Pancreas (tissue), 10 donors: ENCODE data around the gene MS4A6A. TPM values are rescaled to one million over a fixed set of nuclear protein-coding genes. Genes with fewer than 3 reads are reported as not detected.
"Not testable (repeated sequence)": the region's sequence is repeated elsewhere in the genome, so short reads cannot be mapped to it uniquely, and the experiment has no call there.

Experiments
- ATAC-seq, 4 donors: fragments of 200-7000 bp; cut with Tn5 transposase; one replicate each; pipeline versions ENCODE4 v1.8.0 to v1.9.1; 2020; ENCODE audit warnings: mild to moderate bottlenecking in 4 of 4, moderate library complexity in 4 of 4
- DNase-seq, 6 donors: peaks; one replicate each; pipeline ENCODE4 v3.0.0-alpha.2; 2020
- FAIRE-seq: peaks from 2 replicates; lab custom pipeline; 2012; peaks lifted over from hg19 to GRCh38; lab: Jason Lieb, UNC
- H3K27ac ChIP-seq, 4 donors: fragments of 200-600 bp; sonication (generic); 1 replicate in 3 of 4; 2 replicates in 1 of 4; pipeline versions ENCODE4 v1.5.0 to v1.8.0; 2020
- H3K27me3 ChIP-seq, 4 donors: fragments of 200-600 bp; one replicate each; pipeline ENCODE4 v1.8.0; 2021
- H3K36me3 ChIP-seq, 3 donors: fragments of 200-600 bp; sonication (generic) in 1 of 3; one replicate each; pipeline versions ENCODE4 v1.5.0 to v1.8.0; 2020 to 2021
- H3K4me1 ChIP-seq, 3 donors: fragments of 200-600 bp; one replicate each; pipeline ENCODE4 v1.8.0; 2021
- H3K4me3 ChIP-seq, 4 donors: fragments of 200-600 bp; sonication (generic) in 2 of 4; one replicate each; pipeline versions ENCODE4 v1.5.0 to v1.8.0; 2020 to 2021
- H3K9me3 ChIP-seq, 4 donors: fragments of 200-600 bp; one replicate each; pipeline ENCODE4 v1.8.0; 2021
- WGBS, 2 donors: extraction: QIAGEN DNeasy Blood & Tissue Kit; methylation state at CpG; one replicate each; pipeline ENCODE4 v1.1.7; 2013; 5-methylcytosine and 5-hydroxymethylcytosine counted together
- intact Hi-C, 3 donors: fragments of 100-400 bp; cut with DNase I; formaldehyde crosslinking; loops; one replicate each; pipeline versions ENCODE4 v1.11.1 to v1.14.2; 2022
- polyA plus RNA-seq, 2 donors: library from polyadenylated mRNA; stranded (reverse); fragments of 200-250 nt; gene quantifications; one replicate each; pipeline ENCODE4 v1.2.3, GENCODE V29; 2013
- total RNA-seq, 6 donors: library from RNA; stranded (reverse); fragmentation: NEBNext Ultra II Directional in 4 of 6; extraction: Animal tissue kit (Norgen Biotek cat#: 25700) in 4 of 6; gene quantifications; one replicate each; pipeline versions ENCODE4 v1.2.1 to v1.2.4, GENCODE V29; 2021 to 2023
- TF ChIP-seq, protein P1 (sequence below), 4 donors: fragments of 200-600 bp; sonication (generic) in 3 of 4; IDR thresholded peaks; one replicate each; pipeline versions ENCODE4 v1.5.0 to v1.8.0; 2021; ENCODE audit warnings: antibody characterized with exemption in 4 of 4
- donor health status: healthy with polysubstance abuse.
- donor health status: DM: no; HTN: no; CAD: no; lungs with moderate emphysema.
- donor health status: DM: no; HTN: no; CAD: no.
- donor health status: control.
- donor health status: control.
- donor health status: Bipolar disorder and iron deficiency.
- donor health status: DM: yes; HTN: yes; CAD: no.
- donor health status: DM: no; HTN: no; CAD: no.
- donor health status: DM: no; HTN: no; CAD: no.
- donor health status: DM: yes; HTN: yes; CAD: no.

Gene MS4A6A
- total and polyA plus RNA-seq, 8 donors: 3.1 to 69.3 (median 7.0) TPM

DNA sequence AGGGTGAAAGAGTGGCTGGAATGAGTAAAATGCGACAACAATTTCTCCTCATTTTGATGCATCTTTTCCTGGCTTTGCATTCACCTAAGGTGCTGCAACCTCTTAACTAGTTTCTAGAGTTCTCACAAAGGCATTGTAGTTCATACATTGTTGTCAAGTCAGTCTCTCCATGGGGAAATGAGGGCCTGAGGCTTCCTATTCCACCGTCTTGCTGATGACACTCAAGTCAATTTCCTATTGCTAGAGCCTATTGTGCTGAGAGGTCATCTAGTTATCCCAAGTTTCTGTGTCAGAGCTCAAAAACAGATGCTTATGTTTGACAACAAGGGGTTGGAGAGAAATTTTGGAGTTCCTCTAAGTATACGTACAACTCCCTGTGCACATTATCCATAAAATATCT is 11.6 kb upstream of the MS4A6A start:
- FAIRE-seq (no peak), DNase-seq (no peak), ATAC-seq (no peak)
- TF ChIP-seq, protein P1, sequence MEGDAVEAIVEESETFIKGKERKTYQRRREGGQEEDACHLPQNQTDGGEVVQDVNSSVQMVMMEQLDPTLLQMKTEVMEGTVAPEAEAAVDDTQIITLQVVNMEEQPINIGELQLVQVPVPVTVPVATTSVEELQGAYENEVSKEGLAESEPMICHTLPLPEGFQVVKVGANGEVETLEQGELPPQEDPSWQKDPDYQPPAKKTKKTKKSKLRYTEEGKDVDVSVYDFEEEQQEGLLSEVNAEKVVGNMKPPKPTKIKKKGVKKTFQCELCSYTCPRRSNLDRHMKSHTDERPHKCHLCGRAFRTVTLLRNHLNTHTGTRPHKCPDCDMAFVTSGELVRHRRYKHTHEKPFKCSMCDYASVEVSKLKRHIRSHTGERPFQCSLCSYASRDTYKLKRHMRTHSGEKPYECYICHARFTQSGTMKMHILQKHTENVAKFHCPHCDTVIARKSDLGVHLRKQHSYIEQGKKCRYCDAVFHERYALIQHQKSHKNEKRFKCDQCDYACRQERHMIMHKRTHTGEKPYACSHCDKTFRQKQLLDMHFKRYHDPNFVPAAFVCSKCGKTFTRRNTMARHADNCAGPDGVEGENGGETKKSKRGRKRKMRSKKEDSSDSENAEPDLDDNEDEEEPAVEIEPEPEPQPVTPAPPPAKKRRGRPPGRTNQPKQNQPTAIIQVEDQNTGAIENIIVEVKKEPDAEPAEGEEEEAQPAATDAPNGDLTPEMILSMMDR (IDR thresholded peaks at IDR 0.05): no peak
- Histone ChIP-seq H3K4me1 (no peaks in the 10 kb centered on the region), H3K4me3 (no peak overlapping the region), H3K27me3 (no peaks in the 10 kb centered on the region), H3K27ac (peak overlapping the region in 1 of 4 donors; percentile 18), H3K9me3 (no peaks in the 10 kb centered on the region), H3K36me3 (no peaks in the 10 kb centered on the region)
- intact Hi-C loops: no loop called here
- 63 to 75% methylated on average over 3 of the region's 3 CpGs for WGBS, 2 donors

DNA sequence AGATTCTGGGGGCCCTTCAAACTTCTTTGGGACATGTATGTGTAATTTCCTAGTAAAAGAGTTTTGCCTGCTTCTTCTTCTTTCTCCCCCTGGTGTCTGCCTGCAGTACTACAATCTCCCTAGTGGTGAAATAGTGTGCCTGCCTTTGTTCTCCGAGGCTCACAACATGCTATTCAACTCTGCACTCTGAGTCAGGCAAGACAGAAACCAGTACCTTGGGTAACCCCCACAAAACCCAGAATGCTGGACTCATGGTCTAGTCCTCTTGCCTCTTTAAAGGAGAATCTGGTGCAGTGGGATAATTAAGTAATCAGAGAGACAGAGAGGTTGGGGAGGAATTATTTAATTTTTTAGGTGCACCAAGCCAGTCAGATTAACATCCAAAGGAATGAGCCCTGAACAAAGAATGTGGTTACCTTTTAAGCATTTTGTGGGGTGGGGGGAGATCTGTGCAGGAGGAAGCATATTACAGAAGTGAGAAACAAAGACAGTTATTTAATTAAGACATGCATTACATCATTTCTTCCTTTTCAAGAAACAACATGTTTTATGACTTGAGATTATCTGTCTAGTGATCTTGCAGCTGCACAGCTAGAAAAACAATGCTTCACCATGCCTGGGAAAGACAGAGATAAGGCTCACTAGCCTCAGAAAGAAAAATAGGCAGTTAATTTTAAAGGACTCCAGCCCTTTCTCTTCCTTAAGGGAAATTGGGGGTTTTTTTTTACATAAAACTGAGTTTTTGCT is 11.0 kb upstream of the MS4A6A start:
- intact Hi-C loops: no loop called here
- H3K27ac ChIP-seq: peak overlapping the region in 1 of 4 donors; percentile 23

DNA sequence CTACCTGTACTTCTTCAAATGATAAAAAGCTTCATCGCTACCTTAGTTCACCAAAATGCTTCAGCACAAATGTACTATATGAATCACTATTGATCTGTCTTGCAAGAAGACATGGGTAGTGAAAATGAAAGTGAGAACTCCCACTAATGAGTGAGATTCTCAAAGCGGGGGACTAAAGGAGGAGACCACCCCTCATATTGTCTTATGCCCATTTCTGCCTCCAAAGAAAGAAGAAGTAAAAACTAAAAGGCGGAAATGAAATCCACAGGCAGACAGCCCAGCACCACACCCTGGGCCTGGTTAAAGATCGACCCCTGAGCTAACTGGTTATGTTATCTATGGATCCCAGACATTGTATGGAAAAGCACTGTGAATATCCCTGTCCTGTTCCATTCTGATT is 9.7 kb upstream of the MS4A6A start:
- H3K27ac ChIP-seq, DNase-seq, ATAC-seq, H3K36me3 ChIP-seq, H3K27me3 ChIP-seq, H3K4me3 ChIP-seq, intact Hi-C loops, H3K9me3 ChIP-seq, H3K4me1 ChIP-seq, FAIRE-seq: not testable (repeated sequence)
- WGBS, 2 donors: 86 to 90% methylated on average over 4 of the region's 4 CpGs

More for the DNA sequence above, 11.0 kb upstream of the MS4A6A start:
- H3K4me1 ChIP-seq: no peaks in the 10 kb centered on the region
- no peak overlapping the region for H3K4me3 ChIP-seq
- no peaks in the 10 kb centered on the region for H3K27me3 ChIP-seq
- DNase-seq (peak in 4 of 6 donors; percentile 29 to 62 (median 34)), ATAC-seq (peak; percentile 70 to 93 (median 85)), FAIRE-seq (no peak)
- no peaks in the 10 kb centered on the region for H3K9me3 ChIP-seq
- 0 to 19% methylated on average over 1 of the region's 1 CpG for WGBS, 2 donors
- H3K36me3 ChIP-seq: no peaks in the 10 kb centered on the region
- TF ChIP-seq, protein P1 (IDR thresholded peaks at IDR 0.05): peak; percentile 34 to 64 (median 50)

DNA sequence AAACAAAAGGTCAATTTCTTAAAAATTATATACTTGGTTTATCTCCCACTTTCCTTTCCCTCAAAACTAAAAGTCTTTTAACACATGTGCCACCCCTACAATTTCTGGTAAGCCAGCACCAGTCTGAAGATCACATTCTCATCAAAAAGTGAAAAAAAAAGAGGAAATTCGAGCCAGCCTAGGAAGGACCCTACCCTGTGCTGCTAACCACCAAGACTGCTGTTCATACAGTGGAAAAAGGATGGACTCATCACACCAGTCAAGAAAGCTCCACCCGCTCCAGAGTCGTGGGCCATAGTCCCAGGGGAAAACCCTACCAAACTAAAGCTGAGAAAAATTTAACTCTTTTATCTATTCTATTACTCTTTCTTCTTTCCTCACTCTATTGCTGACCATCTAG is 5.6 kb upstream of the MS4A6A start:
- intact Hi-C loops, H3K9me3 ChIP-seq, DNase-seq, FAIRE-seq, H3K36me3 ChIP-seq, H3K27ac ChIP-seq, H3K4me1 ChIP-seq, H3K4me3 ChIP-seq, H3K27me3 ChIP-seq: not testable (repeated sequence)
- WGBS, 2 donors: 49 to 51% methylated on average over 3 of the region's 3 CpGs
- peak in 1 of 4 donors; percentile 16 for ATAC-seq

DNA sequence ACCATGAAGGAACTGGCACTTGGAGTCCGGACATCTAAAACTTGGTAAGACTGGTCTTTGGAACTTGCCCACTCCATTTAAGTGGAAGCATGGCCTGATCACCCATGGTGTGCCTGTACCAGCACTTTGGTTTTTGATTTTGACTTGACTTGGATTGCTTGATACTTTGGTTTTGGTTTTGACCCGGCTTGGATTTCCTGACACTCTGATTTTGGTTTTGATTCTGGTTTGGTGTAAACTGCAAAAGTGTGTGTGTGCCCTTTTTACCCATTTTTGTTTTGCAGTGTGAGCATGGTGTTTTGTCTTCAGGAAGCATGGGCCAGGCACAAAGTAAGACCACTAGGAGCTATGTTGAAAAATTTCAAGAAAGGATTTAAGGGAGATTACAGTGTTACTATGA is 3.2 kb upstream of the MS4A6A start:
- H3K4me1 ChIP-seq, ATAC-seq, H3K4me3 ChIP-seq, H3K27me3 ChIP-seq, FAIRE-seq, H3K36me3 ChIP-seq, DNase-seq, intact Hi-C loops, H3K9me3 ChIP-seq: not testable (repeated sequence)
- H3K27ac ChIP-seq: peak overlapping the region in 1 of 4 donors; percentile 5
- WGBS, 2 donors: 89 to 93% methylated on average over 2 of the region's 2 CpGs

DNA sequence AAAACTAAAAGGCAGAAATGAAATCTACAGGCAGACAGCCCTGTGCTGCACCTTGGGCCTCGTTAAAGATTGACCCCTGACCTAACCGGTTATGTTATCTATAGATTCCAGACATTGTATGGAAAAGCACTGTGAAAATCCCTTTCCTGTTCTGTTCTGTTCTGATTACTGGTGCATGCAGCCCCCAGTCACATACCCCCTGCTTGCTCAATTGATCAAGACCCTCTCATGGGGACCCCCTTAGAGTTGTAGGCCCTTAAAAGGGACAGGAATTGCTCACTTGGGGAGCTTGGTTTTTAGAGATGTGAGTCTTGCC is 2.6 kb upstream of the MS4A6A start:
- H3K36me3 ChIP-seq, H3K9me3 ChIP-seq, FAIRE-seq, ATAC-seq, H3K4me1 ChIP-seq, H3K4me3 ChIP-seq, DNase-seq, H3K27me3 ChIP-seq, intact Hi-C loops: not testable (repeated sequence)
- H3K27ac ChIP-seq: peak overlapping the region in 1 of 4 donors; percentile 5
- WGBS, 2 donors: 50 to 55% methylated on average over 2 of the region's 2 CpGs
